PC-3 (cell line): ENCODE data around the gene CASD1. TPM values are rescaled to one million over a fixed set of nuclear protein-coding genes. Genes with fewer than 3 reads are reported as not detected.

Experiments
- ATAC-seq: fragments of 200-7000 bp; cut with Tn5 transposase; 2 replicates; pipeline ENCODE4 v1.9.1; 2020; ENCODE audit warnings: mild to moderate bottlenecking, moderate library complexity
- BruUV-seq: library from RNA; stranded (reverse); fragments of 400-500 nt; replicated peaks from 2 replicates; lab custom pipeline; 2021; lab: Mats Ljungman, UMichigan
- CTCF ChIA-PET: fragments of 300-600 bp; sonication (Branson Sonifier 250); formaldehyde crosslinking; loops from one replicate; lab custom pipeline; 2022; ENCODE audit warnings: antibody characterized with exemption; lab: Charles Lee
- POLR2A ChIA-PET: fragments of 300-600 bp; sonication (Branson Sonifier 250); formaldehyde crosslinking; loops from one replicate; lab custom pipeline; 2022; ENCODE audit warnings: antibody characterized with exemption; ENCODE audit not compliant: unreplicated experiment; lab: Charles Lee
- DNase-seq: peaks from one replicate; pipeline ENCODE4 v3.0.0-alpha.2; 2015
- H2AFZ ChIP-seq: fragments of 300-600 bp; sonication (generic); 2 replicates; pipeline ENCODE4 v1.6.0; 2016; ENCODE audit warnings: antibody characterized with exemption, low read length
- H3F3A ChIP-seq: fragments of 300-600 bp; sonication (generic); one replicate; pipeline ENCODE4 v1.6.0; 2017; ENCODE audit warnings: antibody characterized with exemption, low read length, control low read depth, mild to moderate bottlenecking; ENCODE audit not compliant: unreplicated experiment
- H3K27ac ChIP-seq: fragments of 300-600 bp; sonication (generic); 2 replicates; pipeline ENCODE4 v1.5.1; 2016; ENCODE audit warnings: mild to moderate bottlenecking, low read length
- H3K27me3 ChIP-seq: fragments of 300-600 bp; sonication (generic); 2 replicates; pipeline ENCODE4 v1.6.1; 2016; ENCODE audit warnings: low read length, mixed read lengths
- H3K36me3 ChIP-seq: fragments of 300-600 bp; sonication (generic); 2 replicates; pipeline ENCODE4 v1.6.1; 2016; ENCODE audit warnings: low read depth, mixed run types, low read length, mixed read lengths
- H3K4me1 ChIP-seq: fragments of 300-600 bp; sonication (generic); 2 replicates; pipeline ENCODE4 v1.5.1; 2016; ENCODE audit warnings: low read length; ENCODE audit not compliant: insufficient read depth
- H3K4me2 ChIP-seq: fragments of 300-600 bp; sonication (generic); 2 replicates; pipeline ENCODE4 v1.6.0; 2016; ENCODE audit warnings: low read length
- H3K4me3 ChIP-seq: fragments of 300-600 bp; sonication (generic); 2 replicates; pipeline ENCODE4 v1.5.1; 2016; ENCODE audit warnings: mild to moderate bottlenecking, low read length, mixed read lengths
- H3K79me2 ChIP-seq: fragments of 300-600 bp; sonication (generic); 2 replicates; pipeline ENCODE4 v1.6.1; 2017; ENCODE audit warnings: low read length, mixed read lengths
- H3K9ac ChIP-seq: fragments of 300-600 bp; sonication (generic); 2 replicates; pipeline ENCODE4 v1.6.0; 2016; ENCODE audit warnings: mild to moderate bottlenecking, low read length
- H3K9me2 ChIP-seq: fragments of 300-600 bp; sonication (generic); replicated peaks from 2 replicates; pipeline ENCODE4 v1.6.1; 2016; ENCODE audit warnings: mixed run types, low read length, mixed read lengths
- H3K9me3 ChIP-seq: fragments of 300-600 bp; sonication (generic); 2 replicates; pipeline ENCODE4 v1.6.1; 2016; ENCODE audit warnings: low read length, mixed read lengths
- H4K20me1 ChIP-seq: fragments of 300-600 bp; sonication (generic); 2 replicates; pipeline ENCODE4 v1.6.1; 2016; ENCODE audit warnings: low read length, mixed read lengths
- EZH2 ChIP-seq: fragments of 300-600 bp; sonication (generic); IDR thresholded peaks from one replicate; pipeline ENCODE4 v1.6.1; 2017; ENCODE audit warnings: antibody characterized with exemption, mild to moderate bottlenecking, low read length; ENCODE audit not compliant: unreplicated experiment
- EZH2phosphoT487 ChIP-seq: fragments of 300-600 bp; sonication (generic); IDR thresholded peaks from 2 replicates; pipeline ENCODE4 v1.6.1; 2018; ENCODE audit warnings: mild to moderate bottlenecking, antibody characterized with exemption, low read length, borderline replicate concordance
- intact Hi-C: fragments of 100-400 bp; cut with micrococcal nuclease; formaldehyde crosslinking; loops from 2 replicates; pipeline ENCODE4 v1.9.0; 2023
- total RNA-seq: library from RNA; depleted of rRNA; stranded (reverse); fragments of >200 nt; gene quantifications from 2 replicates; pipeline ENCODE4 v1.2.3, GENCODE V29; 2014
- TF ChIP-seq, protein P1 (sequence below): fragments of 300-600 bp; sonication (generic); conservative IDR thresholded peaks from 2 replicates; pipeline ENCODE4 v1.5.1; 2017; ENCODE audit warnings: antibody characterized with exemption, low read depth, mild to moderate bottlenecking, low read length

Gene CASD1
- total RNA-seq, 1 experiment from 2014 or later = 9.3 TPM

DNA sequence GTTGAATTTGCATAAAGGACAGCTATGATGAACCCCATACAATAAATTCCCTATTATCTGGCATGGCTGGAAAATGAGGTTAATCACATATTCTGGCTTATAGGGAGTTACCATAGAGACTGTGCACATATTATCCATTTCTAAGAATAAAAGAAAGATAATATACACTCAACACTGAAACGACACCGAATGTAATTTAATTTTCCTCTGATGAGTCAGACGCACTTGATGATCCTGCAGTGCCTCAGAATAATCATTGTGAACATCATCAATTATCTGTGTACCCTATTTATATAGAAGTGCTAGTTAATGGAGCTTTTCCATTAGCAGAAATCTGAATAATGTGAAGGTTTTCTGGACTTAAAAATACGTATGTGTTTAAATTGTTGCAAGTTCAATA lies 86.1 kb downstream of the CASD1 start:
- Histone ChIP-seq H3K9me3 (no peaks in the 10 kb centered on the region), H3K27me3 (no peaks in the 10 kb centered on the region), H3K36me3 (peaks cover 4% of the 10 kb centered on the region; the same call in 1 of the 2 replicates), H3K4me1 (no peaks in the 10 kb centered on the region), H4K20me1 (no peaks in the 10 kb centered on the region), H3K27ac (no peak overlapping the region), H3K79me2 (no peaks in the 10 kb centered on the region), H3K9ac (no peak overlapping the region), H3K9me2 (no peaks in the 10 kb centered on the region), H3K4me3 (no peak overlapping the region), H3F3A (no peaks in the 10 kb centered on the region), H3K4me2 (no peak overlapping the region), H2AFZ (no peak overlapping the region)
- no TSS peak for BruUV-seq
- no peak for ATAC-seq
- ChIA-PET POLR2A (no interaction called here), CTCF (no interaction called here)
- no peak for DNase-seq
- TF ChIP-seq EZH2 (no peak), EZH2phosphoT487 (no peak)
- TF ChIP-seq, protein P1, sequence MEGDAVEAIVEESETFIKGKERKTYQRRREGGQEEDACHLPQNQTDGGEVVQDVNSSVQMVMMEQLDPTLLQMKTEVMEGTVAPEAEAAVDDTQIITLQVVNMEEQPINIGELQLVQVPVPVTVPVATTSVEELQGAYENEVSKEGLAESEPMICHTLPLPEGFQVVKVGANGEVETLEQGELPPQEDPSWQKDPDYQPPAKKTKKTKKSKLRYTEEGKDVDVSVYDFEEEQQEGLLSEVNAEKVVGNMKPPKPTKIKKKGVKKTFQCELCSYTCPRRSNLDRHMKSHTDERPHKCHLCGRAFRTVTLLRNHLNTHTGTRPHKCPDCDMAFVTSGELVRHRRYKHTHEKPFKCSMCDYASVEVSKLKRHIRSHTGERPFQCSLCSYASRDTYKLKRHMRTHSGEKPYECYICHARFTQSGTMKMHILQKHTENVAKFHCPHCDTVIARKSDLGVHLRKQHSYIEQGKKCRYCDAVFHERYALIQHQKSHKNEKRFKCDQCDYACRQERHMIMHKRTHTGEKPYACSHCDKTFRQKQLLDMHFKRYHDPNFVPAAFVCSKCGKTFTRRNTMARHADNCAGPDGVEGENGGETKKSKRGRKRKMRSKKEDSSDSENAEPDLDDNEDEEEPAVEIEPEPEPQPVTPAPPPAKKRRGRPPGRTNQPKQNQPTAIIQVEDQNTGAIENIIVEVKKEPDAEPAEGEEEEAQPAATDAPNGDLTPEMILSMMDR = no peak
- intact Hi-C loops = no loop called here

DNA sequence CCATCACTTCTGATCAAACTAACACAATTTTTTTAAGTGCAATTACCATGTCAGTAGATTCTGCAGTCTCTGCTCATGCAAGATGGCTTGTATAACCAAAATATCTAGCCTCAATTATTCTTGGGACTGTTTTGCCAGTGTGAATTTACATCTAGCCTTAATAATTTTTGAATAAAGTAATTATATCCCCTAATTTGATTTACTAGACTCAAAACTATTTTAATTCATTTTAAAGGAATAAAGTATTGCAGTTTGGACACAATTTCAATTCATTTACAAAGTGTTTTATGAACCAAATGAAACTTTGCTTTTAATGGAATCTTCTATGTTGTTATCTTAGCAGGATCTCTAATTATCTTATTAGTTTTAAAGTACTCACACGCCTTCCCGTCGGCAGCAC lies 90.7 kb downstream of the CASD1 start:
- Histone ChIP-seq H2AFZ (no peak overlapping the region), H3K27ac (no peak overlapping the region), H3K4me1 (no peaks in the 10 kb centered on the region), H3K9me2 (no peaks in the 10 kb centered on the region), H3K36me3 (peaks cover 4% of the 10 kb centered on the region; the same call in 1 of the 2 replicates), H3K27me3 (no peaks in the 10 kb centered on the region), H3K79me2 (no peaks in the 10 kb centered on the region), H4K20me1 (no peaks in the 10 kb centered on the region), H3K9me3 (no peaks in the 10 kb centered on the region), H3F3A (no peaks in the 10 kb centered on the region), H3K4me2 (no peak overlapping the region), H3K9ac (no peak overlapping the region), H3K4me3 (no peak overlapping the region)
- DNase-seq (no peak), ATAC-seq (no peak)
- intact Hi-C loops = no loop called here
- TF ChIP-seq, protein P1 = no peak
- TF ChIP-seq EZH2phosphoT487 = no peak
- POLR2A ChIA-PET = no interaction called here
- BruUV-seq = no TSS peak
- CTCF ChIA-PET = no interaction called here

DNA sequence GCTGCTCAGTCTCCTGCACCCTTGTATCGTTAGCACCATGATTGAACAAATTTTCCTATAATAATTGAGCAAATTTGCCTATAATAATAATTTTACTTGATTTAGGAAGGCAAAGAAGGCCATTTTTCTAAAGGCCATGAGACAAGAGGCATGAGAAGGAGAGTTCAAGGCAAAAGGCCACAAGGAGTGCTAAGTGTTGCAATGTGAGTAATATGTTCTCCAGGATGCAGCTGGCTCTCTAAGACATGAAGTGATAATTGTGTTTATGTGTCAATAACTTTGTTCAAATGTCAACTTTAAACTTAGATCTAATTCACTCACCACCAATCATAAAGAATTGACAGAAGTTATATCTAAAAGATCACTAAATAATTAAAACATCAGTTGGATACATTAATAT lies 92.6 kb downstream of the CASD1 start:
- no peak for ATAC-seq
- no TSS peak for BruUV-seq
- ChIA-PET POLR2A (no interaction called here), CTCF (no interaction called here)
- no peak overlapping the region for H3K9ac ChIP-seq
- no peaks in the 10 kb centered on the region for H3K9me2 ChIP-seq
- no peak for DNase-seq
- TF ChIP-seq EZH2 (no peak), EZH2phosphoT487 (no peak)
- TF ChIP-seq, protein P1 = no peak
- intact Hi-C loops = no loop called here
- no peak overlapping the region for H3K4me3 ChIP-seq
- H3K79me2 ChIP-seq = no peaks in the 10 kb centered on the region
- peaks cover 4% of the 10 kb centered on the region; the same call in 1 of the 2 replicates for H3K36me3 ChIP-seq
- H4K20me1 ChIP-seq = no peaks in the 10 kb centered on the region
- H3F3A ChIP-seq = no peaks in the 10 kb centered on the region
- no peaks in the 10 kb centered on the region for H3K4me1 ChIP-seq
- H3K27me3 ChIP-seq = no peaks in the 10 kb centered on the region
- no peak overlapping the region for H2AFZ ChIP-seq
- no peak overlapping the region for H3K27ac ChIP-seq
- H3K4me2 ChIP-seq = no peak overlapping the region
- H3K9me3 ChIP-seq = no peaks in the 10 kb centered on the region
